Neural crest cell (in vitro differentiated cells): ENCODE data around the gene WFS1. TPM values are rescaled to one million over a fixed set of nuclear protein-coding genes. Genes with fewer than 3 reads are reported as not detected.

Source experiments
- DNase-seq: peaks from one replicate; pipeline ENCODE4 v3.0.0; 2021; ENCODE audit warnings: low read depth, mixed read lengths, low spot score
- H3K27ac Mint-ChIP-seq: one replicate; pipeline ENCODE4 v1.8.0; 2021; ENCODE audit warnings: mild to moderate bottlenecking, mixed read lengths; ENCODE audit not compliant: unreplicated experiment
- H3K27me3 Mint-ChIP-seq: 2 replicates; pipeline ENCODE4 v1.8.0; 2021; ENCODE audit warnings: low read depth, mild to moderate bottlenecking, mixed read lengths
- H3K36me3 Mint-ChIP-seq: 2 replicates; pipeline ENCODE4 v1.8.0; 2021; ENCODE audit warnings: low read depth, mild to moderate bottlenecking, mixed read lengths
- H3K4me1 Mint-ChIP-seq: 2 replicates; pipeline ENCODE4 v1.8.0; 2021; ENCODE audit warnings: mixed read lengths
- H3K4me3 Mint-ChIP-seq: one replicate; pipeline ENCODE4 v1.8.0; 2021; ENCODE audit warnings: mild to moderate bottlenecking, mixed read lengths
- H3K9me3 Mint-ChIP-seq: 2 replicates; pipeline ENCODE4 v1.8.0; 2021; ENCODE audit warnings: mixed read lengths
- CTCF ChIP-seq: fragments of 200-600 bp; sonication (generic); conservative IDR thresholded peaks from 2 replicates; pipeline ENCODE4 v1.5.0; 2021; ENCODE audit warnings: antibody characterized with exemption, mild to moderate bottlenecking
- total RNA-seq: library from RNA; stranded (reverse); gene quantifications from 2 replicates; pipeline ENCODE4 v1.2.1, GENCODE V29; 2021

The WFS1 gene
- total RNA-seq, 1 donor from 2014 or later = 24.8 TPM

GRCh38 chr4:6333301-6334202 lies 63.9 kb downstream of the WFS1 start:
- no peak overlapping the region for H3K4me3 Mint-ChIP-seq
- peaks cover 12% of the 10 kb centered on the region for H3K4me1 Mint-ChIP-seq
- H3K9me3 Mint-ChIP-seq = no peaks in the 10 kb centered on the region
- peak; percentile 25 for DNase-seq
- H3K27ac Mint-ChIP-seq = no peak overlapping the region
- peaks cover 30% of the 10 kb centered on the region for H3K27me3 Mint-ChIP-seq
- H3K36me3 Mint-ChIP-seq = no peaks in the 10 kb centered on the region
- peak; percentile 64 for TF ChIP-seq CTCF

GRCh38 chr4:6334203-6334887 lies 64.7 kb downstream of the WFS1 start:
- no peak overlapping the region for H3K4me3 Mint-ChIP-seq
- H3K9me3 Mint-ChIP-seq = no peaks in the 10 kb centered on the region
- peaks cover 12% of the 10 kb centered on the region for H3K4me1 Mint-ChIP-seq
- peaks cover 35% of the 10 kb centered on the region for H3K27me3 Mint-ChIP-seq
- no peak overlapping the region for H3K27ac Mint-ChIP-seq
- no peak for DNase-seq
- H3K36me3 Mint-ChIP-seq = no peaks in the 10 kb centered on the region
- TF ChIP-seq CTCF = peak; percentile 5

GRCh38 chr4:6335040-6335590 lies 65.5 kb downstream of the WFS1 start:
- H3K4me1 Mint-ChIP-seq = peaks cover 12% of the 10 kb centered on the region
- DNase-seq = no peak
- no peaks in the 10 kb centered on the region for H3K9me3 Mint-ChIP-seq
- TF ChIP-seq CTCF = peak; percentile 20
- no peak overlapping the region for H3K27ac Mint-ChIP-seq
- no peak overlapping the region for H3K4me3 Mint-ChIP-seq
- no peaks in the 10 kb centered on the region for H3K36me3 Mint-ChIP-seq
- H3K27me3 Mint-ChIP-seq = peaks cover 33% of the 10 kb centered on the region

GRCh38 chr4:6336166-6336565 lies 66.5 kb downstream of the WFS1 start:
- H3K36me3 Mint-ChIP-seq = no peaks in the 10 kb centered on the region
- H3K9me3 Mint-ChIP-seq = no peaks in the 10 kb centered on the region
- no peak overlapping the region for H3K27ac Mint-ChIP-seq
- H3K27me3 Mint-ChIP-seq = peaks cover 35% of the 10 kb centered on the region
- no peak for TF ChIP-seq CTCF
- DNase-seq = no peak
- H3K4me3 Mint-ChIP-seq = no peak overlapping the region
- peaks cover 12% of the 10 kb centered on the region for H3K4me1 Mint-ChIP-seq

DNA sequence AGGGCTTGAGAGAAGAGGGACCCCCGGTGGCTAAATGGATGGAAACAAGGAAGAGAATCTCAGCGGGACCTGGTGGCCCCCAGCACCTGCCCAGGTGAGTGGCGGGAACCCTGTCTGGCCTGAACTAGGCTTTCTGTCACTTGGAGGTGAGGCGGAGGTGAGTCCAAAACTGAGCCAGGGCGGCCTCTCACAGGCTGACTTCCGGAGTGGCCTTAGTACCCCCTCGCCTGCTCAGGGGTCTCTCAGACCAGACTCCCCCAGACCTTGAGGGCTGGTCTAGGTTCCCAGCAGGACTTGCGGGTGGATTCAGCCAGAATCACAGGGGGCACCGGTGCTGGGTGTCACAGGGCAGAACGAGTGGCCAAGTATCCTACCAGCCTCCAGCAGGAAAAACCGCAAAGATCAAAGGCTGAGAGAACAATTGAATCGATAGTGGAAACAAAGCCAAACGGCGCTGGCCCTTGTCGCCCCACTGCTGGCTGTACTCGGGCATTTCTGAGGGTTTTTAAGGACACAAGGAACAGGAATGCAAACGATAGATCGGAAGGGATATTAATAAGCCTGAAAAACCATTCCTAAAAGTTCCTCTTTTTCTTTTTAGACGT lies 67.8 kb downstream of the WFS1 start:
- no peak for DNase-seq
- no peak overlapping the region for H3K4me3 Mint-ChIP-seq

More for the DNA sequence above, 67.8 kb downstream of the WFS1 start:
- Mint-ChIP-seq H3K27me3 (peaks cover 35% of the 10 kb centered on the region), H3K27ac (no peak overlapping the region), H3K9me3 (no peaks in the 10 kb centered on the region), H3K4me1 (peaks cover 18% of the 10 kb centered on the region), H3K36me3 (no peaks in the 10 kb centered on the region)
- no peak for TF ChIP-seq CTCF
